ENCODE data around the gene NR3C1. TPM values are rescaled to one million over a fixed set of nuclear protein-coding genes. Genes with fewer than 3 reads are reported as not detected.

NR3C1 gene
- total RNA-seq, 1 donor from 2014 or later: 101 TPM

DNA sequence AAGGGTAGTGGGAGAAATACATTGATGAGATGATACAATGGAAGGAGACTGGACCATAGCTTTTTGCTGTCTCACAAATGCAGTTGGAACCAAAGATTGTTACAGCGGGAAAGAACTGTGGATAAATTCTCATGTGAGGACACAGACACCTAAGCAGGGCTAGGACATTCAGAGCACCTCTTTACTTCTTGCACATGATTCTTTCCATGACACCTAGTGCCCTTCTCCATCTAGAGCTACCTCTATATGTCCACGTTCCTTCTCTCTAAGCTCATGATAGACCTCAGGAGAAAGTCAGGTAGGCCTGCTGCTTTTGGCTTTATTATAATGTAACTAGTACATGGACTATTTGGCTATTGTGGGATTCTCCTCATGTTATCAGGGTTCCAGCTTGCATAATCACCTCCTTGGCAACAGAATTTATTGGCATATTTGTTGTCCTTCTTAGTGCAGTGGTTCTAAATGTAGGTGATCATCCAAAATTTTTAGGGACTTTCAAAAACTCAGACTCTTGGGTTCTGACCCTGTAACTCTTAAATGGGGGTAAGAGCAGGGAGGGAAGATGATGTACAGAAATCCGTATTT, 27.2 kb downstream of the NR3C1 start:
- DNase-seq (no peak), ATAC-seq (no peak)
- H3K4me3 ChIP-seq: no peak overlapping the region
- no peaks in the 10 kb centered on the region for H3K36me3 ChIP-seq
- H3K4me1 ChIP-seq: peaks cover 20% of the 10 kb centered on the region
- H3K27me3 ChIP-seq: no peaks in the 10 kb centered on the region
- no peaks in the 10 kb centered on the region for H3K9me3 ChIP-seq
- no peak for TF ChIP-seq CTCF (IDR thresholded peaks at IDR 0.05)
- intact Hi-C loops (cut with DNase I): no loop called here
- no peak overlapping the region for H3K27ac ChIP-seq

GRCh38 chr5:143374496-143375217, 28.8 kb downstream of the NR3C1 start:
- no peak overlapping the region for H3K4me3 ChIP-seq

GRCh38 chr5:143373076-143373475, 30.4 kb downstream of the NR3C1 start:
- Histone ChIP-seq H3K27ac (no peak overlapping the region), H3K36me3 (no peaks in the 10 kb centered on the region), H3K4me3 (no peak overlapping the region), H3K4me1 (peaks cover 16% of the 10 kb centered on the region), H3K27me3 (no peaks in the 10 kb centered on the region), H3K9me3 (no peaks in the 10 kb centered on the region)
- no peak for TF ChIP-seq CTCF (IDR thresholded peaks at IDR 0.05)
- DNase-seq: no peak
- intact Hi-C loops (cut with DNase I): no loop called here
- no peak for ATAC-seq

More at GRCh38 chr5:143374496-143375217, 28.8 kb downstream of the NR3C1 start:
- TF ChIP-seq CTCF (IDR thresholded peaks at IDR 0.05): no peak
- no peak for DNase-seq
- no peak for ATAC-seq
- Histone ChIP-seq H3K27ac (no peak overlapping the region), H3K27me3 (no peaks in the 10 kb centered on the region), H3K36me3 (no peaks in the 10 kb centered on the region), H3K4me1 (peaks cover 19% of the 10 kb centered on the region), H3K9me3 (no peaks in the 10 kb centered on the region)
- intact Hi-C loops (cut with DNase I): no loop called here

DNA sequence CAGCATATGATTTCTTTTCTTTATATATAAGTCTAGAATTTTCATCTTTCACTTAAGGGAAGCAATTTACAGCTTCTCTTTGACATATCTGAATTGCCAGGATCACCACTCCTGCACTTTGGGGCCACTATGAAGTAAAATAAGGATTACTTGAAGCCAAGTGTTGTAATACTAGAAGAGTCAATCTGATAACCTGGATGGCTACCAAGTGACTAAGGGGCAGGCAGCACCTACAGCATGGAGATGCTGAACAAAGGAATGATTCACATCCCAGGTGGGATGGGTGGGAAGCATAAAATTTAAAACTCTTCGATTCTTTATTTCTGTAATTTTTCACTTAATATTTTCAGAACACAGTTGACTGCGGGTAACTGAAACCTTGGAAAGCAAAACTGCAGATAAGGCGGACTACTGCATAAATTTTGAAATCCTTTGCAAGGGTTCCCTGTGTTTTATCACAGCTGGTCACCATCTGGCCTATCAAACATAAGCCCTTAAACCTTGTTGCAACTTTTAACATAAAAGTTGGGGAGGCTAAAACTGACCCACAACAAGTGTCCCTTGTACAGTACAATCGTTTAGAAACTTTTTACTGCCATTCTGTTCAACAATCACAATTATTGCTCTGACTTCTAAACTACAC, 31.2 kb downstream of the NR3C1 start:
- no peak for TF ChIP-seq CTCF (IDR thresholded peaks at IDR 0.05)
- no peak for DNase-seq
- no peaks in the 10 kb centered on the region for H3K27me3 ChIP-seq
- H3K4me1 ChIP-seq: peaks cover 15% of the 10 kb centered on the region
- H3K9me3 ChIP-seq: no peaks in the 10 kb centered on the region
- no peak overlapping the region for H3K27ac ChIP-seq
- no peak for ATAC-seq
- intact Hi-C loops (cut with DNase I): no loop called here
- H3K36me3 ChIP-seq: no peaks in the 10 kb centered on the region
- H3K4me3 ChIP-seq: no peak overlapping the region

GRCh38 chr5:143370440-143370839, 33.0 kb downstream of the NR3C1 start:
- intact Hi-C loops (cut with DNase I): no loop called here
- H3K9me3 ChIP-seq: no peaks in the 10 kb centered on the region
- H3K4me1 ChIP-seq: peaks cover 11% of the 10 kb centered on the region
- TF ChIP-seq CTCF (IDR thresholded peaks at IDR 0.05): no peak
- H3K27me3 ChIP-seq: no peaks in the 10 kb centered on the region
- no peak overlapping the region for H3K27ac ChIP-seq
- no peak overlapping the region for H3K4me3 ChIP-seq
- ATAC-seq (no peak), DNase-seq (no peak)
- H3K36me3 ChIP-seq: no peaks in the 10 kb centered on the region
